Mammary epithelial cell (primary cell): ENCODE results near the gene OR7G2.

ENCODE experiments used
- CTCF ChIP-seq, 2 donors: IDR thresholded peaks in 1 of 2; conservative IDR thresholded peaks in 1 of 2; 2 replicates each; pipeline ENCODE4 v1.5.1; 2011 to 2012; ENCODE audit warnings: inconsistent platforms in 2 of 2, low read length in 2 of 2, mild to moderate bottlenecking in 2 of 2, control low read depth in 1 of 2, low read depth in 1 of 2; ENCODE audit not compliant: insufficient read depth in 1 of 2; ENCODE audit errors: extremely low read depth in 1 of 2
- EZH2 ChIP-seq: IDR thresholded peaks from 2 replicates; pipeline ENCODE4 v1.6.1; 2012; ENCODE audit warnings: low read length, inconsistent platforms, borderline replicate concordance

GRCh38 chr19:9149997-9150396 is 42.7 kb upstream of the OR7G2 start:
- TF ChIP-seq CTCF (conservative IDR thresholded peaks at IDR 0.05 in 1 of 2, IDR thresholded peaks at IDR 0.05 in 1 of 2; ENCODE audit: extremely low read depth in 1 of 2, insufficient read depth in 1 of 2, low read depth in 1 of 2, low read length in 2 of 2) (no peak), EZH2 (no peak)
